CD8-positive, alpha-beta memory T cell (primary cell): Measurements from ENCODE around the gene SPRR2A. TPM values are rescaled to one million over a fixed set of nuclear protein-coding genes. Genes with fewer than 3 reads are reported as not detected.
"Not testable (repeated sequence)": the region's sequence is repeated elsewhere in the genome, so short reads cannot be mapped to it uniquely, and the experiment has no call there.

Experiments used
- CTCF ChIA-PET: fragments of 350-600 bp; sonication (Branson Sonifier 250); formaldehyde crosslinking; loops from one replicate; lab custom pipeline; 2021; ENCODE audit warnings: antibody characterized with exemption; lab: Charles Lee
- POLR2A ChIA-PET: fragments of 350-600 bp; sonication (Branson Sonifier 250); formaldehyde crosslinking; loops from one replicate; lab custom pipeline; 2021; ENCODE audit warnings: antibody characterized with exemption; lab: Charles Lee
- DNase-seq, 5 donors: peaks; one replicate each; pipeline versions ENCODE4 v3.0.0 to v3.0.0-alpha.2; 2020 to 2022; ENCODE audit warnings: mixed read lengths in 1 of 5
- H3K27ac ChIP-seq: one replicate; pipeline ENCODE4 v1.7.0; 2013; ENCODE audit warnings: low read depth, mild to moderate bottlenecking, low read length, moderate library complexity
- H3K27me3 ChIP-seq: 2 replicates; pipeline ENCODE4 v1.7.0; 2013; ENCODE audit warnings: low read length, mild to moderate bottlenecking; ENCODE audit not compliant: insufficient read depth, poor library complexity, severe bottlenecking
- H3K36me3 ChIP-seq: 2 replicates; pipeline ENCODE4 v1.7.0; 2013; ENCODE audit warnings: mild to moderate bottlenecking, low read length, moderate library complexity; ENCODE audit not compliant: insufficient read depth
- H3K4me1 ChIP-seq: 2 replicates; pipeline ENCODE4 v1.7.0; 2013; ENCODE audit warnings: mild to moderate bottlenecking, low read length, moderate library complexity; ENCODE audit not compliant: insufficient read depth
- H3K4me3 ChIP-seq: 2 replicates; pipeline ENCODE4 v1.7.0; 2013; ENCODE audit warnings: mild to moderate bottlenecking, low read length
- H3K9me3 ChIP-seq: 2 replicates; pipeline ENCODE4 v1.7.0; 2013; ENCODE audit warnings: mild to moderate bottlenecking, low read length
- H3K27ac Mint-ChIP-seq, 8 donors: one replicate each; pipeline ENCODE4 v1.8.0; 2020 to 2021; ENCODE audit warnings: mixed read lengths in 8 of 8, mild to moderate bottlenecking in 6 of 8, inconsistent platforms in 3 of 8, moderate library complexity in 3 of 8
- H3K27me3 Mint-ChIP-seq, 2 donors: one replicate each; pipeline ENCODE4 v1.8.0; 2020 to 2021; ENCODE audit warnings: mixed read lengths in 2 of 2, mild to moderate bottlenecking in 1 of 2, moderate library complexity in 1 of 2
- H3K36me3 Mint-ChIP-seq, 3 donors: one replicate each; pipeline ENCODE4 v1.8.0; 2020 to 2021; ENCODE audit warnings: mixed read lengths in 3 of 3, inconsistent platforms in 1 of 3, mild to moderate bottlenecking in 1 of 3
- H3K4me1 Mint-ChIP-seq, 3 donors: one replicate each; pipeline ENCODE4 v1.8.0; 2020 to 2021; ENCODE audit warnings: mixed read lengths in 3 of 3, inconsistent platforms in 1 of 3, mild to moderate bottlenecking in 1 of 3
- H3K4me3 Mint-ChIP-seq, 7 donors: one replicate each; pipeline ENCODE4 v1.8.0; 2020 to 2021; ENCODE audit warnings: mixed read lengths in 7 of 7, mild to moderate bottlenecking in 6 of 7, moderate library complexity in 4 of 7, inconsistent platforms in 2 of 7
- H3K9me3 Mint-ChIP-seq, 5 donors: one replicate each; pipeline ENCODE4 v1.8.0; 2020 to 2022; ENCODE audit warnings: mixed read lengths in 5 of 5, mild to moderate bottlenecking in 3 of 5, moderate library complexity in 2 of 5, inconsistent platforms in 1 of 5
- polyA plus RNA-seq: library from polyadenylated mRNA; unstranded; fragments of 300-500 nt; fragmentation: Illumina TruSeq; gene quantifications from one replicate; pipeline ENCODE4 v1.2.3, GENCODE V29; 2021
- total RNA-seq, 2 experiments: library from RNA; stranded (reverse); gene quantifications; one replicate each; pipeline ENCODE4 v1.2.3, GENCODE V29; 2021

Gene SPRR2A
- total and polyA plus RNA-seq, 3 experiments from 2014 or later = not detected

DNA sequence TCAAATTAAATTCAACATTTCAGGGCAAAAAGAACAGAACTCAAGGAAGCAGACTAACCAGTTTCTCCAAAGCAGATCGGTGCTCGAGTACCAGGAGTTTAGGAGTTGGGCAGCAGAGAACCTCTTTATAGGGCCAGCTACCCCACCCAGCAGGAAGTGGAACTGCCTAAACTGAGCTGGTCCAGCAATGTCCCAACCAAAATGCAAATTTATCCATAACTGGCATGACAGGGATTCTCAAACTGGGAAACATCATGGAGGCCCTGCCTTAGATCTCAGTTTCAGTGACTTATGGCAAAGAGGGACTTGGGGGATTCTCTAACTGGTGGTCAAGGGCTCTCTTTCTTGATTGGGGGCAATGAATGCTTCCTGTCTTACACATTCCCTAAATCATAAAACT, 14.2 kb upstream of the SPRR2A start, which contains the start of gene SPRR2B:
TSS of gene SPRR2B (minus strand) at position 101 of the 400 bp plus-strand sequence. CDS start 772 bp downstream, outside the sequence.
- Histone ChIP-seq H3K36me3 (no peaks in the 10 kb centered on the region), H3K4me3 (no peak within 1 kb of the TSS), H3K4me1 (no peaks in the 10 kb centered on the region), H3K27ac (no peak within 1 kb of the TSS), H3K9me3 (no peaks in the 10 kb centered on the region), H3K27me3 (no peaks in the 10 kb centered on the region)
- Mint-ChIP-seq H3K9me3 (no peaks in the 10 kb centered on the region), H3K27me3 (peaks cover 9% of the 10 kb centered on the region in 2 donors), H3K4me3 (no peak within 1 kb of the TSS), H3K27ac (peak within 1 kb of the TSS in 1 of 8 donors; percentile 29), H3K36me3 (no peaks in the 10 kb centered on the region), H3K4me1 (no peaks in the 10 kb centered on the region)
- no peak for DNase-seq
- CTCF ChIA-PET = no interaction called here
- POLR2A ChIA-PET = no interaction called here

DNA sequence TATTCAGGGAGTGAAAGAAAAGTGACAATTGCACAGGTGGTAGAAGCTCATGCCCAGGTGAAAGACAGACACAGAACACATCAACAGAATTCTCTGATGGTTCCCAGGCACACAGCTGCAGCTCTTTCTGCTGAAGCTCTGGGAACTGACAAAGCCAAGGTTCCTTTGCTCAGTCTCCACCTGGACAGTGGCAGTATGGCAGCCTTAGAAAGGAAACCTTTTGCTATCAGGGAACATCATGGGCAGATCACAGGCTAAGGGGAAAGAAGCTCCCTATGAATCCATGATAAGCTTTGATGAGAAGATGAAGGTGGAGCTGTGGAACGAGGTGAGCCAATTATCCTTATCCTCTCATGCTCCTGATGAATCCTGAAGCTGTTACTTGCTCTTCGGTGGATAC, 12.9 kb upstream of the SPRR2A start:
- Mint-ChIP-seq H3K27ac (peak overlapping the region in 1 of 8 donors; percentile 29), H3K36me3 (no peaks in the 10 kb centered on the region), H3K27me3 (peaks cover 14% of the 10 kb centered on the region in 2 donors), H3K9me3 (no peaks in the 10 kb centered on the region), H3K4me1 (no peaks in the 10 kb centered on the region), H3K4me3 (no peak overlapping the region)
- Histone ChIP-seq H3K9me3 (no peaks in the 10 kb centered on the region), H3K27me3 (no peaks in the 10 kb centered on the region), H3K27ac (no peak overlapping the region), H3K36me3 (no peaks in the 10 kb centered on the region), H3K4me1 (no peaks in the 10 kb centered on the region), H3K4me3 (no peak overlapping the region)
- CTCF ChIA-PET = no interaction called here
- no peak for DNase-seq
- POLR2A ChIA-PET = no interaction called here

DNA sequence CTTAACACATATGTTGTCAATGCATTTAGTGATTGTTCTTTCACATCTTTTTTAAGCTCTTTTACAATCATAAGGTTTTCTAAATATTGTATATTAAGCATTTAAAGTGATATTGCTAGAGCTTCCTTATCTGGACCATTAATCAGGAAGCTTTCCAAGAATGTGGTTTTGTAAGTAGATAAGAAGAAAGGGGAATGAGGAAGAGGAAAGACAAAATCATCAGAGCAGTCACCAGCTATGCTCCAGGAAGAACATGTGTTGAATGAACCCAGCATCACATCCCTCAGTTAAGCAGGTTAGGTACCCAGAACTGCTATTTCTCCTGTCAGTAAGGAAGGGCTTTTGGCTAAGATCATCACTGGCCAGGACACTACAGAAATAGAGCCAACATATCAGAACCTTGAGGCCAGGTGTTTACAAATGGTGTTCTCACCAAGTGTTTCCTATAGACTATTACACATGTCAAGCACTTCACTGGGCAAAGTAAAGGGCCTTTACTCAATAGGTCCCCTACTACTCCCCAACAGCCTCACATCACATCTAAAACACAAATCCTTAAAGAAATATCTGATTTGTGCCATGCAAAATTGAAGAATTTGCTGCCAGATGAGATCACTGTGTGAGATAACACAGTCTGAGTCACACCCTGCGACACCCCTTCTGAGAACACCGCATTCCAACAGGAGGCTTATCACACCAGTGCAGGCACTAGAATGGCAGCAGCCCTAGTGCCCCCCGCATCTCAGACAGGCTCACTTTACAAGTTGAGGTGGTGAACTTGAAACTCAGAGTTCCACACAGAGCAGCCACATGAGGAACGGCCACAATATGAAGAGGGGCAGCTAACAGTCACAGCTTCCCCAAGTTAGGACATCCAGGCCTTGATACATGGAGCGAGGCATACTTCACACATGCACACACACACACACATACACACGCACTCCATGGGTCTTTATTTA, 1.8 kb upstream of the SPRR2A start:
- Mint-ChIP-seq H3K4me3 (no peak overlapping the region), H3K27ac (no peak overlapping the region), H3K9me3 (peaks cover 0 to 5% (median 0%) of the 10 kb centered on the region in 5 donors), H3K4me1 (no peaks in the 10 kb centered on the region), H3K27me3 (peaks cover 5 to 41% of the 10 kb centered on the region in 2 donors), H3K36me3 (no peaks in the 10 kb centered on the region)
- Histone ChIP-seq H3K4me3 (no peak overlapping the region), H3K27me3 (no peaks in the 10 kb centered on the region), H3K9me3 (no peaks in the 10 kb centered on the region), H3K27ac (no peak overlapping the region), H3K36me3 (no peaks in the 10 kb centered on the region), H3K4me1 (no peaks in the 10 kb centered on the region)
- ChIA-PET CTCF (no interaction called here), POLR2A (no interaction called here)
- DNase-seq = no peak

- Histone ChIP-seq H3K9me3 (no peaks in the 10 kb centered on the region), H3K4me3 (no peak overlapping the region), H3K4me1 (no peaks in the 10 kb centered on the region), H3K27me3 (no peaks in the 10 kb centered on the region), H3K27ac (no peak overlapping the region), H3K36me3 (no peaks in the 10 kb centered on the region)
- Mint-ChIP-seq H3K4me1 (no peaks in the 10 kb centered on the region), H3K36me3 (no peaks in the 10 kb centered on the region), H3K27me3 (peaks cover 6 to 44% of the 10 kb centered on the region in 2 donors), H3K27ac (no peak overlapping the region), H3K4me3 (no peak overlapping the region), H3K9me3 (peaks cover 0 to 5% (median 0%) of the 10 kb centered on the region in 5 donors)
- ChIA-PET CTCF (no interaction called here), POLR2A (no interaction called here)
- DNase-seq = no peak
Measured at GRCh38 chr1:153058154-153058553, 842 bp upstream of the SPRR2A start.

GRCh38 chr1:153056111-153056510, 1.2 kb downstream of the SPRR2A start:
- H3K4me3 ChIP-seq, CTCF ChIA-PET, H3K4me1 ChIP-seq, H3K27me3 ChIP-seq, H3K9me3 Mint-ChIP-seq, H3K4me1 Mint-ChIP-seq, H3K27ac Mint-ChIP-seq, H3K27ac ChIP-seq, H3K36me3 Mint-ChIP-seq, H3K4me3 Mint-ChIP-seq, H3K36me3 ChIP-seq, DNase-seq, H3K9me3 ChIP-seq, POLR2A ChIA-PET: not testable (repeated sequence)
- peaks cover 10 to 52% of the 10 kb centered on the region in 2 donors for H3K27me3 Mint-ChIP-seq

GRCh38 chr1:153049211-153049610, 8.1 kb downstream of the SPRR2A start:
- no peaks in the 10 kb centered on the region for H3K4me1 Mint-ChIP-seq
- no peak overlapping the region for H3K4me3 Mint-ChIP-seq

DNA sequence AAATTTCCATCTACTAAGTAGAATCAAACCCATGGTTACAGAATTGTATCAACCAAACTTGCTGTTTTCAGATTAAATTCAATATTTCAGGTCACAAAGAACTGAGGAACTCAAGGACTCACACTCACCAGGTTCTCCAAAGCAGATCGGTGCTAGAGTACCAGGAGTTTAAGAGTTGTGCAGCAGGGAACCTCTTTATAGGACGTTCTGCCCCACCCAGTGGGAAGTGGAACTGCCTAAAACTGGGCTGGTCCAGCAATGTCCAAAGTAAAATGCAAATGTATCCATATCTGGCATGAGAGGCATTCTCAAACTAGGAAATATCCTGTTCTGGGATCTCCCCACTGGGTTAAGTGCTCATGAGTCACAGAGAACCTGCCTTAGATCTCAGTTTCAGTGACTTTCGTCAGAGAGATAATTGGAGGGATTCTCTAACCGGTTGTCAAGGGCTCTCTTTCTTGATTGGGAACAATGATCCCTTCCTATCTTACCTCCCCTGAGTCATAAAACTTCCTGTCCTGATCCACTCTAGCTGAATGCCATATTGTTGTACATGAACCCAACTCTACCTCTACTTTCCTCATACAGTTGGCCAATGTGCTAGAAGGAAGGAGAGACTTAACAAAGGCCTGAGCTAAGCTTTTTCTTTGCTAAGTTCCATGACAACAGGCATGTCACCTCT, 16.2 kb downstream of the SPRR2A start, which contains the start of gene SPRR2D:
TSS of gene SPRR2D (minus strand) at position 171 of the 682 bp plus-strand sequence. CDS start 774 bp downstream, outside the sequence.
- Mint-ChIP-seq H3K4me3 (no peak within 1 kb of the TSS), H3K4me1 (no peaks in the 10 kb centered on the region), H3K27me3 (peaks cover 16 to 59% of the 10 kb centered on the region in 2 donors), H3K9me3 (no peaks in the 10 kb centered on the region), H3K27ac (no peak within 1 kb of the TSS), H3K36me3 (no peaks in the 10 kb centered on the region)
- ChIA-PET POLR2A (no interaction called here), CTCF (no interaction called here)
- no peaks in the 10 kb centered on the region for H3K4me1 ChIP-seq
- H3K36me3 ChIP-seq = no peaks in the 10 kb centered on the region
- DNase-seq = no peak
- no peak within 1 kb of the TSS for H3K27ac ChIP-seq
- H3K27me3 ChIP-seq = no peaks in the 10 kb centered on the region
- no peaks in the 10 kb centered on the region for H3K9me3 ChIP-seq
- no peak within 1 kb of the TSS for H3K4me3 ChIP-seq

More at GRCh38 chr1:153049211-153049610, 8.1 kb downstream of the SPRR2A start:
- ChIA-PET POLR2A (no interaction called here), CTCF (no interaction called here)
- H3K4me3 ChIP-seq = no peak overlapping the region
- no peaks in the 10 kb centered on the region for H3K9me3 ChIP-seq
- no peaks in the 10 kb centered on the region for H3K36me3 Mint-ChIP-seq
- H3K27ac ChIP-seq = no peak overlapping the region
- H3K27me3 Mint-ChIP-seq = peaks cover 20 to 57% of the 10 kb centered on the region in 2 donors
- no peaks in the 10 kb centered on the region for H3K4me1 ChIP-seq
- H3K36me3 ChIP-seq = no peaks in the 10 kb centered on the region
- H3K27ac Mint-ChIP-seq = no peak overlapping the region
- no peaks in the 10 kb centered on the region for H3K27me3 ChIP-seq
- peaks cover 0 to 4% (median 0%) of the 10 kb centered on the region in 5 donors for H3K9me3 Mint-ChIP-seq
- DNase-seq = no peak

DNA sequence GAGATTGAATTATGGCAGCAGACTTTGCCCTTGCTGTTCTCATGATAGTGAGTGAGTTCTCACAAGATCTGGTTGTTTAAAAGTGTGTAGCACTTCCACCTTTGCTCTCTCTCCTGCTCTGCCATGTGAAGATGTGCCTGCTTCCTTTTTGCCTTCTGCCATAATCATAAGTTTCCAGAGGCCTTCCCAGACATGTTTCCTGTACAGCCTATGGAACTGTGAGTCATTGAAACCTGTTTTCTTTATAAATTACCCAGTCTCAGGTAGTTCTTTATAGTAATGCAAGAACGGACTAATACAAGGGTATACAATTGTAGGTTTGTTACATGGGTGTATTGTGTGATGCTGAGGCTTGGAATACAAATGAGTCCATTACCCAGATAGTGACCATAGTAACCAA, 22.1 kb downstream of the SPRR2A start:
- DNase-seq = no peak
- CTCF ChIA-PET = no interaction called here
- POLR2A ChIA-PET = no interaction called here

More for the DNA sequence above, 22.1 kb downstream of the SPRR2A start:
- Histone ChIP-seq H3K36me3 (no peaks in the 10 kb centered on the region), H3K27ac (no peak overlapping the region), H3K4me1 (no peaks in the 10 kb centered on the region), H3K4me3 (no peak overlapping the region), H3K27me3 (no peaks in the 10 kb centered on the region), H3K9me3 (no peaks in the 10 kb centered on the region)
- Mint-ChIP-seq H3K27me3 (peaks cover 12 to 21% of the 10 kb centered on the region in 2 donors), H3K4me3 (no peak overlapping the region), H3K36me3 (no peaks in the 10 kb centered on the region), H3K9me3 (peaks cover 0 to 2% (median 0%) of the 10 kb centered on the region in 5 donors), H3K4me1 (no peaks in the 10 kb centered on the region), H3K27ac (no peak overlapping the region)
